Uterus (tissue), 4 donors: ENCODE data around the gene PRXL2A. TPM values are rescaled to one million over a fixed set of nuclear protein-coding genes. Genes with fewer than 3 reads are reported as not detected.

ENCODE experiments used
- DNase-seq, 2 donors: peaks; one replicate each; pipeline ENCODE4 v3.0.0-alpha.2; 2019 to 2020
- H3K27ac ChIP-seq, 2 donors: fragments of 200-600 bp; sonication (generic); 1 replicate in 1 of 2; 2 replicates in 1 of 2; pipeline ENCODE4 v1.5.1; 2016 to 2018
- H3K27me3 ChIP-seq, 2 donors: fragments of 200-600 bp; sonication (generic); one replicate each; pipeline ENCODE4 v1.5.1; 2018 to 2019; ENCODE audit warnings: control low read depth in 1 of 2
- H3K36me3 ChIP-seq, 2 donors: fragments of 200-600 bp; sonication (generic); one replicate each; pipeline ENCODE4 v1.5.1; 2019; ENCODE audit warnings: control low read depth in 1 of 2
- H3K4me1 ChIP-seq, 2 donors: fragments of 200-600 bp; sonication (generic); one replicate each; pipeline ENCODE4 v1.5.1; 2018 to 2019; ENCODE audit warnings: control low read depth in 1 of 2
- H3K4me3 ChIP-seq, 2 donors: fragments of 200-600 bp; sonication (generic); 1 replicate in 1 of 2; 2 replicates in 1 of 2; pipeline ENCODE4 v1.5.1; 2018 to 2019; ENCODE audit warnings: mild to moderate bottlenecking in 1 of 2
- H3K9me3 ChIP-seq, 2 donors: fragments of 200-600 bp; sonication (generic); one replicate each; pipeline ENCODE4 v1.5.1; 2019; ENCODE audit warnings: control low read depth in 1 of 2
- CTCF ChIP-seq, 4 experiments: fragments of 200-600 bp in 2 of 4; fragments of 450-650 bp in 2 of 4; sonication (generic) in 2 of 4; IDR thresholded peaks; one replicate each; pipeline ENCODE4 v1.5.1; 2016 to 2019; ENCODE audit warnings: antibody characterized with exemption in 4 of 4, mild to moderate bottlenecking in 2 of 4, moderate library complexity in 1 of 4
- POLR2A ChIP-seq, 2 donors: fragments of 450-650 bp; IDR thresholded peaks; one replicate each; pipeline ENCODE4 v1.6.1; 2016; ENCODE audit warnings: antibody characterized with exemption in 2 of 2, mild to moderate bottlenecking in 1 of 2, moderate library complexity in 1 of 2
- intact Hi-C: fragments of 100-400 bp; cut with DNase I; formaldehyde crosslinking; loops from one replicate; pipeline ENCODE4 v1.15.1; 2023; ENCODE audit warnings: low total_unique reads
- total RNA-seq, 4 donors: library from RNA; depleted of rRNA in 3 of 4; stranded (reverse); fragments of >200 nt in 3 of 4; gene quantifications; one replicate each; pipeline versions ENCODE4 v1.1.0 to v1.2.4, GENCODE V29; 2014 to 2023
- donor health status: DM: yes; HTN: yes; CAD: no.

The PRXL2A gene
- total RNA-seq, 4 donors from 2014 or later, result 12.3 to 70.7 (median 50.9) TPM

- Histone ChIP-seq H3K36me3 (no peaks in the 10 kb centered on the region), H3K9me3 (no peaks in the 10 kb centered on the region), H3K27ac (no peak overlapping the region), H3K4me3 (no peak overlapping the region), H3K4me1 (peaks cover 0 to 3% of the 10 kb centered on the region in 2 donors), H3K27me3 (no peaks in the 10 kb centered on the region)
- no peak for TF ChIP-seq POLR2A (IDR thresholded peaks at IDR 0.05)
- TF ChIP-seq CTCF (IDR thresholded peaks at IDR 0.05), result no peak
- intact Hi-C loops, result no loop called here
- DNase-seq, result no peak
Observed at GRCh38 chr10:80485076-80485945, 77.0 kb downstream of the PRXL2A start.

- no peak for TF ChIP-seq POLR2A (IDR thresholded peaks at IDR 0.05)
- intact Hi-C loops, result no loop called here
- H3K36me3 ChIP-seq, result no peaks in the 10 kb centered on the region
- no peak overlapping the region for H3K4me3 ChIP-seq
- peaks cover 0 to 3% of the 10 kb centered on the region in 2 donors for H3K4me1 ChIP-seq
- H3K27me3 ChIP-seq, result no peaks in the 10 kb centered on the region
- H3K27ac ChIP-seq, result no peak overlapping the region
- DNase-seq, result no peak
- no peaks in the 10 kb centered on the region for H3K9me3 ChIP-seq
Observed at GRCh38 chr10:80485946-80486764, 77.8 kb downstream of the PRXL2A start.

Other genes with a start within 250 kb of the PRXL2A start
- 100 to 1,000 TPM in 1 of 4 donors, 10 to 100 TPM in 3; 15.6 to 157 (median 47.2) TPM for gene ANXA11, start 203.0 kb upstream of the PRXL2A start, total RNA-seq
- gene MAT1A, start 118.9 kb upstream of the PRXL2A start, total RNA-seq, result under 1 TPM in 1 of 4 donors, not detected in 3; 0.21 TPM
- gene DYDC1, start 51.8 kb upstream of the PRXL2A start, total RNA-seq, result not detected
- gene DYDC2, start 51.8 kb upstream of the PRXL2A start, total RNA-seq, result 10 to 100 TPM in 1 of 4 donors, 1 to 10 TPM in 1, under 1 TPM in 1, not detected in 1; 0.73 to 12.4 (median 6.6) TPM
- gene TSPAN14, start 45.8 kb downstream of the PRXL2A start, total RNA-seq, result 100 to 1,000 TPM in 1 of 4 donors, 10 to 100 TPM in 3; 37.1 to 110 (median 66.1) TPM
- 1 to 10 TPM in 1 of 4 donors, under 1 TPM in 1, not detected in 2; 0.40 to 1.4 TPM for gene SH2D4B, start 129.4 kb downstream of the PRXL2A start, total RNA-seq